ENCODE results near the gene CA4. TPM values are rescaled to one million over a fixed set of nuclear protein-coding genes. Genes with fewer than 3 reads are reported as not detected.
A peak's percentile ranks its signal among the peaks of the same experiment; 100 is the strongest.

The CA4 gene
- total and polyA plus RNA-seq, 4 donors: 50.0 to 57.6 (median 57.3) TPM

GRCh38 chr17:60167065-60167741 lies 17.4 kb downstream of the CA4 start:
- Histone ChIP-seq H3K9me3 (ENCODE audit: control insufficient read depth in 4 of 4, insufficient read depth in 3 of 4, low read length in 3 of 4) (no peaks in the 10 kb centered on the region), H3K4me1 (ENCODE audit: control insufficient read depth in 5 of 5, insufficient read depth in 5 of 5, low read length in 5 of 5) (peaks cover 0 to 31% (median 14%) of the 10 kb centered on the region in 5 donors), H3K27ac (ENCODE audit: low read depth in 1 of 2, low read length in 1 of 2) (peak overlapping the region in 1 of 2 donors; percentile 0), H3K27me3 (ENCODE audit: control insufficient read depth in 3 of 3, insufficient read depth in 3 of 3, low read length in 2 of 3) (no peaks in the 10 kb centered on the region), H3K36me3 (ENCODE audit: control insufficient read depth in 4 of 4, insufficient read depth in 4 of 4, low read length in 4 of 4) (no peaks in the 10 kb centered on the region), H3K9ac (ENCODE audit: insufficient read depth in 1 of 2, low read length in 2 of 2) (no peak overlapping the region), H3K4me3 (no peak overlapping the region)
- 54 to 70% methylated on average over 11 of the region's 11 CpGs for WGBS, 2 donors
- TF ChIP-seq CTCF (IDR thresholded peaks at IDR 0.05; ENCODE audit: control extremely low read depth, extremely low read depth): no peak
- DNase-seq (no peak), ATAC-seq (ENCODE audit: insufficient read depth, low FRiP score) (no peak)

GRCh38 chr17:60168654-60169053 lies 18.9 kb downstream of the CA4 start:
- TF ChIP-seq CTCF (IDR thresholded peaks at IDR 0.05; ENCODE audit: control extremely low read depth, extremely low read depth): no peak
- 76% methylated on average over 7 of the region's 7 CpGs for WGBS, 2 donors
- Histone ChIP-seq H3K4me3 (no peak overlapping the region), H3K9me3 (ENCODE audit: control insufficient read depth in 4 of 4, insufficient read depth in 3 of 4, low read length in 3 of 4) (no peaks in the 10 kb centered on the region), H3K4me1 (ENCODE audit: control insufficient read depth in 5 of 5, insufficient read depth in 5 of 5, low read length in 5 of 5) (peaks cover 0 to 26% (median 14%) of the 10 kb centered on the region in 5 donors), H3K9ac (ENCODE audit: insufficient read depth in 1 of 2, low read length in 2 of 2) (no peak overlapping the region), H3K27me3 (ENCODE audit: control insufficient read depth in 3 of 3, insufficient read depth in 3 of 3, low read length in 2 of 3) (no peaks in the 10 kb centered on the region), H3K36me3 (ENCODE audit: control insufficient read depth in 4 of 4, insufficient read depth in 4 of 4, low read length in 4 of 4) (no peaks in the 10 kb centered on the region), H3K27ac (ENCODE audit: low read depth in 1 of 2, low read length in 1 of 2) (no peak overlapping the region)
- ATAC-seq (ENCODE audit: insufficient read depth, low FRiP score): no peak
- no peak for DNase-seq

GRCh38 chr17:60169921-60170817 lies 20.4 kb downstream of the CA4 start:
- 57 to 69% methylated on average over 10 of the region's 10 CpGs for WGBS, 2 donors
- Histone ChIP-seq H3K4me3 (no peak overlapping the region), H3K9ac (ENCODE audit: insufficient read depth in 1 of 2, low read length in 2 of 2) (no peak overlapping the region), H3K27ac (ENCODE audit: low read depth in 1 of 2, low read length in 1 of 2) (peak overlapping the region in 1 of 2 donors; percentile 86), H3K9me3 (ENCODE audit: control insufficient read depth in 4 of 4, insufficient read depth in 3 of 4, low read length in 3 of 4) (no peaks in the 10 kb centered on the region), H3K27me3 (ENCODE audit: control insufficient read depth in 3 of 3, insufficient read depth in 3 of 3, low read length in 2 of 3) (no peaks in the 10 kb centered on the region), H3K36me3 (ENCODE audit: control insufficient read depth in 4 of 4, insufficient read depth in 4 of 4, low read length in 4 of 4) (no peaks in the 10 kb centered on the region), H3K4me1 (ENCODE audit: control insufficient read depth in 5 of 5, insufficient read depth in 5 of 5, low read length in 5 of 5) (peaks cover 0 to 26% (median 14%) of the 10 kb centered on the region in 5 donors)
- peak; percentile 61 for ATAC-seq (ENCODE audit: insufficient read depth, low FRiP score)
- peak in 2 of 3 donors; percentile 45 to 56 for DNase-seq
- TF ChIP-seq CTCF (IDR thresholded peaks at IDR 0.05; ENCODE audit: control extremely low read depth, extremely low read depth): no peak
